NCI-H1436 (cell line): ENCODE data around the gene RPS18.
"Not testable (repeated sequence)": the region's sequence is repeated elsewhere in the genome, so short reads cannot be mapped to it uniquely, and the experiment has no call there.

Source experiments
- DNase-seq: peaks from one replicate; lab custom pipeline; 2025; lab: John Stamatoyannopoulos, UW

Gene RPS18

GRCh38 chr6:33272275-33273128 is 627 bp downstream of the RPS18 start:
- no peak for DNase-seq

GRCh38 chr6:33273129-33273923 is 1.5 kb downstream of the RPS18 start:
- DNase-seq = no peak

DNA sequence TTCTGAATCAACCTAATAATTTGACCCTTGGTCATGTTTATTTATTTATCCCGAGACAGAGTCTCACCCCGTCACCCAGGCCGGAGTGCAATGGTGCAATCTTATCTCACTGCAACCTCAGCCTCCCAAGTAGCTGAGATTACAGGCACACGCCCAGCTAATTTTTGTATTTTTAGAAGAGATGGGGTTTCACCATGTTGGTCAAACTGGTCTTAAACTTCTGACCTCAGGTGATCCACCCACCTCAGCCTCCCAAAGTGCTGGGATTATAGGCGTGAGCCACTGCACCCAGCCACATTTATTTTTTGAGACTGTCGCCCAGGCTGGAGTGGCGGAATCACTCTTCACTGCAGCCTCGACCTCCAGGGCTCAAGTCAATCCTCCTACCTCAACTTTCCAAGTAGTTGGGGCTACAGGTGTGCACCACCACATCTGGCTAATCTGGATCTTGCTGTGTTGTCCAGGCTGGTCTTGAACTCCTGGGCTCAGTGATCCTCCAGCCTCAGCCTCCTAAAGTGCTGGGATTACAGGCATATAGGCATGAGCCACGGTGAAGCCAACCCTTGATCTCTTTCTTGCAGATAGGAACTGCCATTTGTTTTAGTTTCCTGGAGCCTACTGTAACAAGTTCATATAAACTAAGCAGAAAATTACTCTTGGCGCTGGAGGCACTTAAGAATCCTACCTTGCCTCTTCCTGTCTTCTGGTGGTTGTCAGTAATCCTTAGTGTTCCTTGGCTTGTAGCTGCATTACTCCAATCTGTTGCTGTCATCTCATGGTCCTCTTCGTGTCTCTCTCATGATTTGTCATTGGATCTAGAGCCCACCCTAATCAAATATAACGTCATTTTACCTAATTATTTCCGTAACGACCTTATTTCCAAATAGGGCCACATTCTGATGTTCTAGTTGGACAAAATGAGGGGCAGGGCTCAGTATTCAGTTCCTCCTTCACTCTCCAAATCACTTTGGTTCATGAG is 2.3 kb downstream of the RPS18 start:
- DNase-seq = no peak

GRCh38 chr6:33275795-33276580 is 4.1 kb downstream of the RPS18 start:
- DNase-seq = not testable (repeated sequence)

DNA sequence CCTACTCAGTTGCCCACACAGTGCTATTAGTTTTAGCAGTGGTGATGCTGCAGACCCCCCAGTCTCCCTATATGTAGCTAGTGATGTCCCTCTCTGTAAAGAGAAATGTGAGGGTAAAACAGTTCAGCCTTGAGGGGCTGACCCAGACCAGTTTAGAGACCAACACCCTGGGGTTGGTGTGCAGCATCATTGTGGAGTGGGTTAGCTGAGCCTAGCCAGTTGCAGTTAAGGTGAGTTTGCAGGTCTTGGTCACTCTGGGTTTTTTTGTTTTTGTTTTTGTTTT is 4.6 kb downstream of the RPS18 start:
- no peak for DNase-seq

DNA sequence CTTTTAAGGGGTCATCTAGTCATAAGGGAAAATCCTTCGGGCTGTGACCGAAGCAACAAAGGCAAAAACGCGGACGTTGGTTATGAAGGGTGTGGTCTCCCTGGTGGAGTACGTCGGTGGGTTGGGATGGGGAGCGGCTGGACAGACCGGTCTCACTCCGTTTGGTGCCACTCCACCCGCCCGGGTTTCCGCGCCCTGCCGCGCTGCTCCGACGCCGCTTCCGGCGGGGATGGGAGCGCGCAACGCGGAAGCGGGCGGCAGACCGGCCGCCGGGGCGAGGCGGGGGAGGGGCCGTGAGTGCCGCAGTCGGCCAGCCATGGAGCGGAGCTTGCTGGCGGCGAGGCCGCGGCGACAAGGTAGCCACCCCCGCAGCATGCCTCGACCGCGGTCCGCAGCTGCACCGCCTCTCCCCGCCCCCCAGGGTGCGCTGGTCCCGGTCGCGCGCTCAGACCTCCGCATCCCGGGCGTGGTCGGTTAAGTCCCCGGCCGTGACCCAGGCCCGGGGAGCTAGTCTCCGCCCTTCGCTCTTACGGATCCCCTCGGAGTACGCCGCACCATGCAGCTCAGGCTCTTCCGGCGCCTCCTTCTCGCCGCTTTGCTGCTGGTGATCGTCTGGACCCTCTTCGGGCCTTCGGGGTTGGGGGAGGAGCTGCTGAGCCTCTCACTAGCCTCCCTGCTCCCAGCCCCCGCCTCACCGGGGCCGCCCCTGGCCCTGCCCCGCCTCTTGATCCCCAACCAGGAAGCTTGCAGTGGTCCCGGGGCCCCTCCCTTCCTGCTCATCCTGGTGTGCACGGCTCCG is 5.2 kb downstream of the RPS18 start, which contains the start of gene B3GALT4:
Gene B3GALT4, plus strand, starts transcription at position 260 of the 799 bp plus-strand sequence. Its CDS starts 297 bp downstream, at position 557.
- peak; percentile 62 for DNase-seq

GRCh38 chr6:33277663-33278391 is 6.0 kb downstream of the RPS18 start:
- no peak for DNase-seq

DNA sequence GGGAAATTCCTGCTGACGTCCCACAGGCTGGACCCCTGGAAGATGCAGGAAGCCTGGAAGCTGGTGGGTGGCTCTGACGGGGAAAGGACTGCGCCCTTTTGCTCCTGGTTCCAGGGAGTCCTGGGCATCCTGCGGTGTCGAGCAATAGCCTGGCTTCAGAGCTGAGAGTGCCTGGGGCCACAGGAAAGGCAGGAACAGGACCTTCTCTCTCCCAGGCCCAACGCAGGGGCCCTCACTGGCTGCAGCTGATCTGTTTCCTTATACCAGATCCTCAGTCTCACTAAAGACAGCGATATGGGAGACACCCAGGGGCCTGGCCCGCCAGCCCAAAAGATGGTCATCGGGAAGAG is 6.5 kb downstream of the RPS18 start:
- no peak for DNase-seq

- no peak for DNase-seq
These were observed 6.9 kb downstream of the RPS18 start for GRCh38 chr6:33278810-33279209.

DNA sequence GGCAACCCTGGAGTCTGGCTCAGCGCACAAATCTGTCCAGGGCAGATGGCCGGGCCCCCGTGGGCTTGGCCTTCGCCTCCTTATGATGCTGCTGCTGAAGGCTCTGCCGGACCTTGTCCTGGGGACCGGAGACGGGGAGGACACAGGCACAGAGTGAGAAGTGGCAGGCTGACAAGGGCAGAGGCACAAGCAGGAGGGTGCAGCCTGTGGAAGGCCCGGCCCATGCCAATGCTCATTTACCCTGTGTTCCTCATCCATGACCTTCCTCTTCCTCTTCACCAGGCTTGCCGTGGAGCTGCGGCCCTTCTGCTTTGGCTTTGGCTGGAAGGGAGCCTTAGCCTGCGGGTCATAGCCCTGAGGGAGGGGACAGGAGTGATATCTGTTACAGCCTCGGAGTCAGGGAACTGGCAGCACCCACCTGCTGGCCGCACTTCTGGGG is 7.4 kb downstream of the RPS18 start:
- DNase-seq = no peak

DNA sequence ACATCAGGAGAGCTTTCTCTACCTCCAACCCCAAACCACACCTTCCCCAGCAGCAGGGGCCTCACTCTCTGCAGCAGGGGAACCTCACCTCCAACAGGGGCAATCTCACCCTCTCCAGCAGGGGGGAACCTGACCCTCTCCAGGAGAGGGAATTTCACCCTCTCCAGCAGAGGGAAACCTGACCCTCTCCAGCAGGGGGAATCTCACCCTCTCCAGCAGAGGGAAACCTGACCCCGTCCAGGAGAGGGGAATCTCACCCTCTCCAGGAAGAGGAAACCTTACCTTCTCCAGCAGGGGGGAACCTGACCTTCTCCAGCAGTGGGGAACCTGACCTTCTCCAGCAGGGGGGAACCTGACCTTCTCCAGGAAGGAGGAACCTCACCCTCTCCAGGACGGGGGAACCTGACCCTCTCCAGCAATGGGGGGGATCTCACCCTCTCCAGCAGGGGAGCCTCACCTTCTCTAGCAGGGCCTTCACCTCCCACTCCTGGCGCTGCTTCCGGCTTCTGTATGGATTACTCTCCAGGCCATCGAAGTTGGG is 8.2 kb downstream of the RPS18 start:
- peak; percentile 7 for DNase-seq

GRCh38 chr6:33280539-33280938 is 8.7 kb downstream of the RPS18 start:
- DNase-seq = no peak

- DNase-seq = not testable (repeated sequence)
These were observed 13.3 kb downstream of the RPS18 start for GRCh38 chr6:33285214-33285613.

- DNase-seq = no peak
These were observed 15.4 kb downstream of the RPS18 start for GRCh38 chr6:33286946-33287914.

DNA sequence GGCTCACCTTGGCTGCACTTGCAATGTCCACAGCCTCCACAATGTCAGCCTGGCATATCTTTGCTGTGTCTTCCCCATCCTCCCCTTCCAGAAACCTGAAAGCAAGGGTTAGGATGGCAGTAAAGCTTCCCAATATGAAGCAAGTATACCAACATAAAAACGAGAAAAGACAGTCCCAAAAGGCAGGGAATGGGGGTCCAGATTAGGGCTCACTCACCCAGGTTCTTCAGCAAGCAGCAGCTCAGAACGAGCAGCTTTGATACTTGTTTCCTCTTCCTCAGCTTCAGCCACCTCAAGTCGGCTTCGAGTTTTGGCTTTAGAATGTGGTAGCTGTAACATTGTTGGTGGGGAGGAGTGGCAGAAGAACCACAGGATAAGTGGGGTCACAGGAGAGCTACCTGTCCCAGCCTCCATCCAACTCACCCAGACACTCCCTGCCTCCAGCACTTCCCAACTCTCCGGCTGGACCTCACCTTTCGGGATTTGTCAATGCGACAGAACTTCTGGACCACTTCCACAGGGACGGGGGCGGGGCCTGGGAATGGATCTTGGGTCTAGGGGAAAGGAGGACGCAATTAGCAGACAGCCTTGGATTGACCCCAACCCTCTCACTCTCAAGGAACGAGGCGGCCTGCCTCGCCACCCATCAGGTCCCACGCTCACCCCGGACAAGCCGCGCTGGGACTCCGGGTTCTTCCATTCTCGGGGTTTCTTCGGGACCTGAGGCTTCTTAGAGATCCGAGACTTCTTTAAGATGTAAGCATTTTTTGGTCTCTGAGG is 16.5 kb downstream of the RPS18 start:
- no peak for DNase-seq

DNA sequence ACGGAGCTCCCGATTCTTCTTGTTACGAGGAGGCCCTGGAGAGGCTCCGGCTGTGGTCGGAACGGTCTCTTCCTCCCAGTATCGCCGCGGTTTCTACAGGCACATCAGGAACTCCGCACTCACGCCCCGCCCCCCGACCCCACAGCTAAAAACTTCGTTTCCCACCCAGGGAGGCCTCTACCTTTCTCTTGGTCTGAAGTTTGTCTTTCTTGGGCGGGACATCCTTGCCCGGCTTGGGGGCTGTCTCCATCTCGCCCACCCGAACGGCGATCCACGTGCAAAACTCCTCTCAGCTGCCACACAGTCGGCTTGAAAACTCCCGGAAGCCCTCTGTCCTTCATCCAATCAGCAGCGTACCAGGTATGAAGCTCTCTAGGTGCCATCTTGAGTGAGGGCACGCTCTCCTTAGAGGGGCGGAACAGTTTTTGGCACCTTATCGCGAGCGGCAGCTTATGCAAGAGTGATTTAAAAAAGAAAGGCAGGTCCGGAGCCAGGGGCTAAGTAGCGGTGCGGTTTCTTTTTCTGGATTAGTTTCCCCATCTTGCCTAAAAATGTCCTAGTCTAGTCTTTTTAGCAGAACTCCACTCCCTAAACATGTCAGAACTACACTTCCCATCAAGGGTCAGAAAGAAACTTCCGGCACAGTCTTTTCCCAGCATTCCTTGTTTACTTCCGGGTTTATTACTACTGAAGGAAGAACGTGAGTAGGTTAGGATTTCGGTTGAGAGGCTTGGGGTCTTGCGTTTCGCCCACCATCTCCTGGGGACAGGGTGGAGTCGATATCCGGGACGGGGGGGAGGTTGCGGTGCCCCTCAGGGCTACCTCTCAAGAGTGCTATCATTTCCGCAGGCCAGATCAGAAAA is 17.3 kb downstream of the RPS18 start, which contains the start of the genes PFDN6 and WDR46:
Gene PFDN6, plus strand, starts transcription at position 681 of the 863 bp plus-strand sequence. CDS start 256 bp downstream, outside the sequence.
Gene WDR46, minus strand, starts transcription at position 319 of the 863 bp plus-strand sequence. Its CDS starts 69 bp downstream, at position 250.
- DNase-seq = peak; percentile 82
